Retina (tissue), 1 donor: ENCODE results near the gene MVB12B.

Source experiments
- DNase-seq: peaks from one replicate; pipeline ENCODE4 v3.0.0-alpha.2; 2016

The MVB12B gene

DNA sequence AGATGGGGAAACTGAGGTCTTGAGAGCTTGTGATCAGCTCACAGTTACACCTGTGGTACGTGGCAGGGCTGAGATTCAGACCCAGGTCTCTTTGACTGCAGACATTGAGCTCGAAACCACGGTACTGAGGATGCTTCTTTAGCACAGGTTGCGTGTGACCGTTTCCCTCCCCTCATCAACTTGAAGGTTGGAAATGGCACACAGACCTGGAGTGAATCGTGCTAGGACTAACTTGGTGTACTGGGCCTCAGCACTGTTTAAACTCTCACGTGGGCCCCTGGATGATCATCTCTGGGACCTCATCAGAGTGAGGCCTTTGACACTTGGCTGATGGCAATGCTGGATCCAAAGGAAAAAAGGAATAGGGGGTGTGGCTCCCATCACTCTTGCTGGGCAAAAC is 106.0 kb downstream of the MVB12B start:
- DNase-seq, result no peak

DNA sequence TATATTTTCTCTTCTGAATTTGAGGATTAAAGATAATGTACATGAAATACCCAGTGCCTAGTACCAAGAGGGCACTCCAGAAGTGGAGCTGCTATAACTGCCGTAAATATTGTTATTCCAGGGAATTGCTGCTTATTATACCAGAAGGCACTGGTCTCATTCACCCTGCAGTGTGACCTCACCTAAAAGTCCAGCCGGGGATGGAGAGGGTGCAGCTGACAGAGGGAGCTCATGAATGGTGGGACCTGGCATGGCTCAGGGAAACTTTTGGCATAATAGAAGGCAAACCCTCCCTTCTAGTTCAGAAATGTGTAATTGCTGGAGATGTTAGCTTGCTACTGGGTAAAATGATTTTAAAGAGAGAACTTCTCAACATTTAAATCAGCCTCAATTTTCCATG is 108.5 kb downstream of the MVB12B start:
- no peak for DNase-seq

DNA sequence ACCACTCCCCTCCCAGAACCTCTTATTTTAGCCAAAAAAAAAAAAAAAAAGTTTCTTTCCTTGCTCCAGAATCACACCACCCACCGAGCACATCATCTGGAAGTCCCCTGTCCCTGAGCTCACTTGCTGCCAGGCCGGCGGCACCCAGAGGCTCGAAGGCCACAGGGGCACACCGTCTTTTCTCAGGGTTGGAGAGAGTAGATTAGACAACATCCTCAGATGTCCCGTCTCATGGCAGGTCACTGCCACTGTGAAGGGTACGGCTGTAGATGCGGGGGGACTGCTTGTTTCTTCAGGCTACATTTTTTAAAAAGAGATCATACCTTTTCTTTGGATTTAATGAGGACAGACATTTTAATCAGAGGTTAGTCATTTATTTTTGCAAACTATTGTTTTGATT is 109.0 kb downstream of the MVB12B start:
- no peak for DNase-seq

DNA sequence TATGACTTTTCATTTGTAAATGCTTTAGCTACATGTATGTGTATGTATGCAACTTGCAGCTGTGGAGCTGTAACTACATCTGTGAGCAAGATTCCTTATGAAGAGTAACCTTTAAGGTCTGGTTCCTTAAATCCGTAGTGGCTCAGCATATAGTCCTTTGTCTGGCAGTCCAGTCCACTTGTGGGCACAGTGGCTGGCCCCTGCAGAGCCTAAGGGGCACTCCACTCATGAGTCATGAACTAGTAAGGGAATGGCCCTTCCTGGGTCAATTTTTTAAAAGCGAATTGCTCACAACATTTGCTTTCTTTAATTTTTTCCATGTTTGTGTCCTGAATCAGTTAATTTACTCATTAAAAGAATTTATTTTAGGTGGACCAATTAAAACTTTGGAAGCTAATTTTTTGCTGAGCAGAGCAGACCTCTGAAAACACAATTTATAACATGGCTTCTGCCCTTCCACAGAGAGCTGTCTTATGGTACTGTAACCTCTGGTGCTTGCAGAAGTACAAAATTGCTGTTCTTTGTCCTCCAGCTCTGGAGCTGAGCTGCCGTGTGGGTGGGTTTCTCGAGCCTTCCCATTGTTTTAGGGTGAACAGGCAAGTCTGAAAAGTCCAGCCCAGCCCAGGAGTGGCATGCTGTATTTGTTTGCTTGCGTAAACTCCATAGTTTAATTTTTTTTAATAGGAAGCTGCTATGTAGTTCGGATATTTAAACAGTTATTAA is 110.1 kb downstream of the MVB12B start:
- DNase-seq, result peak; percentile 29

DNA sequence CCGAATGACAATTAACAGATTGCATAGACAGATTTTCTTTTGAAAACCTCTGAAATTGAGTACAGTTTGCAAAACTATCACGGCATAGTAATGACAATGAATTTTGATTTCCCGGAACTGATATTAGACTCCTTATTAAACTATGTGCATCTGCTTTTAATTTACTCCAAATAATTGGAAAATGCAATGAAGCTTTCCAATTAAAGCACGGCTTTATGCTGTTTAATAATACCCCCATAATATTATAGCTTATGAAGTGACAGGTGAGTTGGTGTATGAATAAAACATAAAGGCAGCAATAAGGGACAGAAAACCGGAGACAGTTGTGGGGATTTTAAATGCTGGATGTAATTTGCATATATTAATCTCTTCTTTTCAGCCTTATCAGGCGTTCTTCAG is 110.6 kb downstream of the MVB12B start:
- no peak for DNase-seq

DNA sequence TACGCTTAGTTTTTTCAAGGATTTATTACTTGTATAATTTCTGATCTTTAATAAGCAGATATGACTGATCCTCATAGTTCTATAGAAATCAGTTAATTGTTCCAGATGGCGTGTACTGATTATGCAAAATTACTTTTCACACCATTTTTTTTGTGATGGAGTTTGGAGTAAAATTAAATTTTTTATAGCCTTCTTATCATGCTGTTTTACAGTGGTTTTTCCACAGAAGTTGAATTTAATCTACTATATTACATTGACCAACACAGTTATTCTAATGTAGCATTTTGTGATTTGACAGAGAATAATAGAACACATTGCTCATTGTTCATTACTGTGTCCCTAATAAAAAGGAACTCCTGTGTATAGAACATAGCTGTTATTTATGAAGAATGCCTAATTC is 111.1 kb downstream of the MVB12B start:
- DNase-seq, result no peak

DNA sequence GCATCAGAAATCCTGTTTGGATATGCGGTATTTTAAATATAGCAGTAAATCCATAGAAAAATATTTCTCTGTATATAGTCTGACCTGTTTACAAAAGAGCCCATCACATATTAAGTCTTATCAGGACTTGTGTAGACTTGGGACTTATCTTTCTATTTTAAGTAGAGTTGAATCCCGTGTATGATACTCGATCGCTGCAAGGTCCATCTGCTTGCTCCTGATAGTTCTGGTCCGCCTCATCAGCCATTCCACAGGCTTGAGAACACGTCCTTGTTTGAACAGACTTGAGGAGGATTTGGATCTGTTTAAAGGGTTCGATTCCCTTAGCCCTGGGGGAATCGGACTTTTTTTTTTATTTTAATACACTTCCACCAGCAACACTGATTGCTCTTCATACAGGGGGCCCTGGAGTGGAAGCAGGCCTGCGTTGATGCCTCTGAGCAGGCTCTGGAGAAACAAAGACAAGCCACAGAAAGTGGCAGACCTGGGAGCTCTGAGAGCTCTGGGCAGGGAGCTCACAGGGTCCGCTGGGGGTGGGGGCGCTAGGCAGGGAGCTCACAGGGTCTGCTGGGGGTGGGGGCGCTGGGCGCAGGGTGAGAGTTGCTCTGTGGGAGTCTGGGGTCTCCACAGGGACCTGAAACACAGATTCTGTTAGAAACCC is 112.2 kb downstream of the MVB12B start:
- no peak for DNase-seq

DNA sequence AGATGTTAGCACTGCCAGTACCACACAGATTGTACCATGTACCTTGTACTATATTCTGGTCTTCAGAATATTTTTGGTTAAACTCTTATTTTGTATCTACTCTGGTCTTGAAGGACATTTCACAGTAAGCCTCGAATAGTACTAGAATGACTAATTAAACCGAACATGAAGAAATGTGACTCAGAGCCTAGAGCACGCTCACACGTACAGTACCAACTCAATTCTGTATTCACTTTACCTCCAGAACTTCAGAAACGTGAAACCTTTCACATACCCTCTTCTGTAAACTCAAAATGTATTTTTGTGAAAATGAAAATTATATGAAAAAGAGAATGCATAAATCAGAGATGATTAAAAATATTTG is 112.8 kb downstream of the MVB12B start:
- no peak for DNase-seq

DNA sequence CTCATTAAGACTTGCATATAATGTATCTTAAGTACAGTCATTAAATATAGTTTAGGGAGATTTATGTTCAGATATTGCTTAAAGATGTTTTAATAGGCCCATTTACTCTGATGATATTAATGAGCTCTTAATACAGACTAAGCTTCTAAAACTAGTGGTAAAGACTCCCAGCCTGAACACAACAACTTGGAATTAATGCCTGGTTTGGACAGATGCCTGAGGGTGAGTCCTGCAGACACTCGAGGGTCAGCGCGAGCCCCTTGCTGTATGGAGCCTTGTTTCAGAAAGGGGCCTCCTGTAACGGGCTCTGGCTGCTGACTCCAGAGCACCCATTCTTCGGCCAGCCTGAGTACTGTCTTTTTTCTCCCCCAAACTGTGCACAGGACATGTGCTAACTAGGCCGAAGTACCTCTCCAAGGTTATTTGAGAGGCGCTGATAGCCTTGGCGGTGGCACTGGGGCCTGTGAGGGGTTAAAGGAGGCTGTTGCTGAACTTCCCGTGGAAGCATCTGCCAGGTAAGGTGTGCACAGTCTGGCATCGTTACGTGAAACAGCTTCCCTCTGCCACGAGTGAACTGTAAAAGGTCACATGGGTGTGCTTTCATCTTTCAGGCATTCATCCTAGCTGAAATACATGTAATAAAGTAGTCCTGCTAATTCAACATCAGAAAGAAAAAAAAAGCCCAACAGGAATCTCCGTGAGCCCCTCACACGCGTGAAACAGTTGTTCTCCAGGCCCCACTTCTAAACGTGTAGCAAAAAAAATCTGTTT is 113.4 kb downstream of the MVB12B start:
- DNase-seq, result peak; percentile 28

DNA sequence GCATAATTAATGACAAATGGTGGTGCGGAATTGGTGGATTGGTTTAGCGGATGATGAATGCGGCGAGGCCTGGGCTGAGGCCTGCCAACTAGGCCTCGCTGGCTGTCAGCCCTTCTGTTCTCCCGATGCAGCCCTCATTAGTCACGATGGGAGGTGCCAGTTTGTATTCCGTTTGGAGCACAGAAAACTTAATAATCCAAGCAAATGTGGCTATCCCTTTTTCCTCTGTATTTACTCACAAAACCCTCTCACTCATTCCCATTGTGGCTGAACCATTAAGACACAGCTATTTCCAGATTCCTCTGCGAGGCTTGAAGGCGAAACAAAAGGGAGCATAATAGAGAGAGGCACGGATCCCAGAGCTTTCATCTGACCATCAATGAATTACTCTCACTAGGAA is 114.3 kb downstream of the MVB12B start:
- peak; percentile 84 for DNase-seq

DNA sequence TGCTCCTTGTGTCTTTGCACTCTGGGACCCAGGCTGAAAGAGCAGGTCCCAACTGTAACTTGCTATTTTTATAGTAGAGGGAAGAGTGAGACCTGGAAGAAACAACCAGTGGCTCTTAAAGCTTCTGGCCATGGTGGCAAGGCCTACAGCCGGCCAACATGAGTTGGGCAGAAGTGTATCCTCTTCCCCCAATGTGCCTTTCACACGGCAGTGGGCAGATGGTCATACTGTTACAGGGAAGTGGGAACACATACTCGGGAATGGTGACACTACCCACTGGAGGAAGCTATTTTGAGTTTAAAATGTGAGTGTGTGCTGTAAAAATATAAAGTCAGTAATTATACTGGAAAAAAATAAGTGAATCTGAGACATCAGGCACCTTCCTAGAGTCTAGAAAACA is 116.0 kb downstream of the MVB12B start:
- no peak for DNase-seq

DNA sequence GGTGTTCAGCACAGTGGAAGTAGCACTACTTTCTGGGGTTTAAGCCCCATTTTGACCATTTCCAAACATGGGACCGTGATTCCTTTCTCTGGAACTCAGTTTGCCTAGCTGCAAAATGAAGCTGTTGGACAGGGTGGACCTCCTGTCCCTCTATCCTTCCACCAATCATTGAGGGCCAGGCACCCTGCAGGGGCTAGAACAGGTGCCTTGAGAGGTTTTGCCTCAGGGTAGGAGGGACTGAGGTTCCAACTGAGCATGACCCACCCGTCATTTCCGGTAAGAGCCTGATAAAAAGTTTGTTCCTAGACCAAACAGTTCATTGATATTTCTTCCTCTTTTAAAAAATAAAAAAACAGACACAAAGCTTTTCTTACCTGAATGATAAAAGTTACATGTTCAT is 116.5 kb downstream of the MVB12B start:
- DNase-seq, result no peak

DNA sequence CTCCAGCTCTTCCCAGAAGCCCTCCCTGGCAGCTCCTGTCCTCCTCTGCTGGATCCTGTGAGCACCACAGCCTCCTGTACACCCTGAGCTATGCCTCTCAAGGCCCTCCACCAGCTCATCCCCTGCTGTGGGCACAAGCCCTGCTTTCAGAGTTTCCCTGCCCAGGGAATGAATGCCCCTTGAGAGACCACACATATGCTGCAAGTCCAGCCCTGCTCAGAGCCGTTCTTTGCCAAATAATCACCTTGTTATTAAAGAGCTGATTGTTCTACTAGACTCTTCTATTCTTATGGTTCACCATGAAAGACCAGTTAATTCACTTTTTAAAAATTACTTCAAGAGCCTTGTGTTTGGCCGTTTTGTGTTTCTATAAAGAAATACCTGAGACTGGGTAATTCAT is 121.5 kb downstream of the MVB12B start:
- no peak for DNase-seq

DNA sequence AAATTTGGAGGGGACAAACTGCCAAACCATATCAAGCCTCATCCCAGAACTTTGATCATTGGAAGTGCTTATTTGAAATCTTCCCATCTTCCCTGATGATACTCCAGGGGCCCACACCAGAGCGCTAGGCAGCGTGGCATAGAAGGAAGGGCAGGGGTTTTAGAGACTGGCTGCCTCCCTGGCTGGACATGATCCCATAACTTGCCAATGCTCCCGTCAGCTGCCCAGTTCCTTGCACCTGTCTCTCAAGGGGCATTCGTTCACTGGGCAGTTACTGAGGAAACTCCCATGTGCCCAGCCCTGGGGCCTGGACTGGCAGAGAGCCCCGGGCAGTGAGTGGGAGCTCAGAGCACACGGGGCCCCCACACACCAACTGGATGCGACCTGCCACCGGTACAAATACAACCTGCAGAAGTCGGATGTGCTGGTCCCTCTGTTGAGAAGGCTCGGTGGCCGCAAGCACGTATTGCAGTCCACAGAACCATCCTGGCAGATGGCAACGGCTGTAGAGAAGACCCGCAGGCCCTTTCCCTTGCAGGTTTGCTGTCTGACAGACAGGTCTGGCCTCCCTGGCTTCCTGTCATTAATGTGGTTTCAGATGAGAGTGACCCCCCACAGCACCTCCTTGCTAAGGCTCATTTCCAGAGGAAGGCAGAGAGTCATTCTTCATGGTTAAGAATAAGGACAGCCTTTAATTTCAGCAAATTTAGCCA is 122.4 kb downstream of the MVB12B start:
- no peak for DNase-seq

DNA sequence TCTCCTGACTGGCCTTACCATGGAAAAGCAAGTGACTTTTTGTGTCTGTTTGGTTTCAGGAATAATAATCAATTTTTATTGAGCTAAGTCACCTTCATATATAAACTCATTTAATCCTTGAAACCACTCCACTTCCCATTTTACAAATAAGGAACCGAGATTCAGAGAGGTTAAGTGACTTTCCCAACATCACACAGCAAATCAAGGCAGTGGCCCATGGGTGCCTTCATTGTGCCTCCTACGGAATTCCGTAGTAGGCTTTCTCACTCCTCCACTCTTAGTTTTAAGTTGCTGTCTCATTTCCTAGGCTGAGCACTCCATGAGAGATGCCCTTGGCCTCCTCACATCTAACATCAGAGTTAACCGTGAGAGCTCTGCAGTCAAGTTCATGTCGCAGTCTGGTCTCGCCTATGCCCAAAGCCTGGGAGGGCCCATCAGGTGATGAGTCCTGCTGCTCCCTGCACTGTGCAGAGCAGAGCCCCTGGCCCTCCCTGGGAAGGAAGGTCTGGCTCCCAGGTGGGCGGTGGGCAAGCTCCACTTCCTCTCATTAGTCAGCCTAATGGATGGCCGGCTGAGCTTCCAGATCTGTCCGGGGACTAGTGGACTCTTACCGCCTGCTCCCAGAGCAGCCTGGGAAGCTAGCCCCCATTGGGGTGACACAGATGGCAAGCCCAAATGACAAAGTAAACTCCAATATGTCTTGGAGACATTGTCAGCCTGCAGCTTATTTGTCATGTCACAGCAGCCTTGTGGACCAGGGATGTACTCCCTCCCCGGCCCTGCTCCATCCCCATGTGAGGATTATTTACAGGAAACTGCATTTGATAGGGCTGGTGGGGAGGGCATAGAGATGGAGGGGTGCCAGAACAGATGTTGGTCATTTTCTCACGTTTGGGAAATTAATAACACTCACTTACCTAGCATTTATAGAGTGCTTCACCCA is 123.4 kb downstream of the MVB12B start:
- peak; percentile 24 for DNase-seq

DNA sequence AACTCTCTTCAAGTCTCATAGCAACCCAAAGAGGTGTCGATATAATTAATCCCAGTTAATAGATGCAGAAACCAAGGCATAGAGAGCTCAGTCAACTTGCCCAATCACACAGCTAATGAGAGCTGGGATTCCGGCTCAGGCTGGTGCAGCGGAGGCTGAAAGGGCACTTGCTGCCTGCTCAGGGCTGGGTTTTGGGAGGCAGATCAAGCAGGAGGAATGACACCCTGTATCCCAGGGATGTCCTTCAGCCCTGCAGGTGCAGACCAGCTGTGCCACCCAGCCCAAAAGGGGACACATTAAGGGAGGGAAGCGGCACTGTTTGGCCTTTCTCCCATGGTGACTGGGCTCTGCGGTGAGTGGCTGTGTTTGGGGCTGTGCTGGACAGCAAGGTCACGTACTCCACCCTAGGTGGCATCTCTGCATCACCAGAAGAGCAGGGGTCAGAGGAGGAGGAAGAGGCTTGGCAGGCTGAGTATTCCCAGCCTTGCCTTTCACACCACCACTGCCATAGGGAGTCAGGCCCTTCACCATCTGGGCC is 124.1 kb downstream of the MVB12B start:
- peak; percentile 16 for DNase-seq

DNA sequence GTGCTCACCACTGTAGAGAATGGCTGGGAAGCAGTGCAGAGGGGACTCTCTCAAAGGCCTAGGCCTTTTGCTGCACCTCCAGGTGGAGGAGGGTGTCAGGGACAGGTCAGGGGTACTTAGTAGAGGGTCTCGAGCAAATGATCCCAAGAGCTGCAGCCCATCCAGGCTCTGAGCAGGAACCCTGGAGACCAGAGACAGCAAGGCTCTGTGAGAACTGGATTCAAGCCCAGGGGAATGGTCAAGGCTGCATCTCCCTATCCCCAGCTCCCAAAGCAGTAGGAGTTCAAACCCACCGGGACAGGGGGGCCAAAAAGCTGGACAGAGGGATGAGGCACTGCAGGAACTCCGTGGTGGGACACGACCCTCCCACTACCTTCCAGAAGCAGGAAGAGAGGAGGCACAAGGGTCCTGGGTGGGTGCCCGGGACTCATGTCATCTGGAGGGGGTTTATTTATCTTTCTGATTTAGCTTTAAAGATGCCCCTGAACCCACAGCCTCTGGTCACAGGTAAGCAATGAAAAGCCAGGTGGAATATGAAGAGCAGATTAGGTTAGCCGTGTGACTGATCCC is 124.8 kb downstream of the MVB12B start:
- DNase-seq, result no peak

DNA sequence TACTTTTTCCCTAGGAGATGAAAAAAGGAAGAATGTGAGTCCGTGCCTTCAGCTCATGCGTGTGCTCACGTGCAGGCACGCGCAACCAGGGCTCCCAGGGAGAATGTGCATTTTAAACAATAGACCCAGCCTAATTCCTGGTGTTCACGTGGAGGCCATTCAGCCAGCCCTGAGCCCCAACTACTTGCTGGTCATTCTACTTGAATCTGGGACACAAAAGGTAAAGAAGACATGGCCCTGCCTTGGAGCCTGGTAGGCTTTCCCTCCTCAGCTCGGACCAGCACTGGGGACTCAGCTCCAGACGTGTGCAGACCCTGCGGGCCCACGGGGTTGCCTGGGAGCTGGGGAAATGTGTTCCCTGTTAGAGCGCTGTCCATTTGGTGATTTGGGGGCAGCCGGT is 125.5 kb downstream of the MVB12B start:
- DNase-seq, result peak; percentile 33

DNA sequence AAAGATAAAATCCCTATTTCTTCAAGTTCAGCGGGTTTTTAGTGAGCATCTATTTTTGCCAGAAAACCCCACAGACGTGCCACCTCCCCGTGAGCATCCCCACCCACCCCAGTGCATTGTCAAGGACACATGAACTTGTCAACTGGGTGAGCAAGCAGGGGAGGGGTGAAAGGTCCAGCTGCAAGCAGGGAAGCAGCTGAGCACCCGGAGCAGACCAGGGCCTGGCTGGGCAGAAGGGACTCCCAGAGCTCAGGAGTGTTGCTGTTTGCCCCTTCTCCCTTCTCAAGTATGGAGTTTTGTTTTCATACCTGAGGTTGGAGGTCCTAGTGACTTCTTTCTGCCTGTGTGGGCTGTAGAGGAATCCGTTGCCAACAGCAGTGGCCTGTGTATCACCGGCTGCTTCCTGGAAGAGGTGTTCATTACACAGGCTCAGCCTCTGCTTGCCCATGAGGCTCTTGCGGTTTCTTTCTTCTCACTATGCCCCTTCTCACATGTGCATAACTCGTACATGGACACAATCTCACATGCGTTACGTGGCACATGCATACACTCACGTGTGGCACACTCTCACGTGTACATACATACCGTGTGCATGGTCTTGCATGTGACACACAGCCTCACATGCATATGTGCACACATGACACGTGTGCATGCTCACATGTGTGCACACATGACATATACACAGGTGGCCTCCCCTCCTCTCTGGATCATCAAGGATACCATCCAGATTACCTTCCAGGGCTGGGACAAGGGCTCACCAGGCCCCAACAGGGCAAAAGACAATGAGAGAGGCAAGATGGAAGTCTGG is 126.7 kb downstream of the MVB12B start:
- no peak for DNase-seq

DNA sequence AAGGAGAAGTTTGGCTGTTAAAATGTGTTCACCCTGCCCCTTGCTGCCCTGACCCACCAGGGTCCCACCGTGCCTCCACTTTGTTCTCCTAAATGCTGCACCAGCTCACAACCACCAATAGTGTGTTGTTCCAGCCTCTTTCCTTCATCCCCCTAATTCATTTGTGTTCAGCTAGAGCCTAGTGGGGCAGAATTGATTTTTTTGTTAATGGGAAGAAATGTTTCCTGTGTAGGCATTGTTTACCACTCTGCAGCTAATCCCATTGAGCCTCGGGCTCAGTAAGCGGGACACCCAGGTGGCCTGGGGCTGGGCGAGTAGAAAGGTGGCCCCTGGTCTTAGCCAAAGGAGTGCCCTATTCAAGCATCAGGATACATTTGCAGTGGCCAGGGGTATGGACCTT is 127.6 kb downstream of the MVB12B start:
- no peak for DNase-seq

DNA sequence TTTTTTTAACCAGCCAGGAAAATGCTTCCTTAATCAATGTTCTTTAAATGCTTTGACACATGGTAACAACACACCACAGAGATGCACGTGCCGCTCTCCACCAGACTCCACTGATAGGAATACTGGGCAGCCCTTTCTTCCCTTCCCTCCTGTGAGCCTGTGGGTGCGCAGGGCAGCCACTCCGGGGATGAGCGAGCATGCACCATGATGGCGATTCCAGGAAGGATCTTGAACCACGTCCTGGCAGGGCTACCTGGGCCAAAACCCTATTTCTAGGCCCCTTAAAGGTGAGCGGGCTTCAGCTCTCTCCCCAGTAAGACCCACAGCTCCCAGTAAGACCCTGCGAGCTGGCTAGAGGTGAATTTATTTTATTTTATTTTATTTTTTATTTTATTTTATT is 128.2 kb downstream of the MVB12B start:
- no peak for DNase-seq
